ENCODE data around the gene PCDHGA7.
"Not testable (repeated sequence)": the region's sequence is repeated elsewhere in the genome, so short reads cannot be mapped to it uniquely, and the experiment has no call there.

PCDHGA7 gene

DNA sequence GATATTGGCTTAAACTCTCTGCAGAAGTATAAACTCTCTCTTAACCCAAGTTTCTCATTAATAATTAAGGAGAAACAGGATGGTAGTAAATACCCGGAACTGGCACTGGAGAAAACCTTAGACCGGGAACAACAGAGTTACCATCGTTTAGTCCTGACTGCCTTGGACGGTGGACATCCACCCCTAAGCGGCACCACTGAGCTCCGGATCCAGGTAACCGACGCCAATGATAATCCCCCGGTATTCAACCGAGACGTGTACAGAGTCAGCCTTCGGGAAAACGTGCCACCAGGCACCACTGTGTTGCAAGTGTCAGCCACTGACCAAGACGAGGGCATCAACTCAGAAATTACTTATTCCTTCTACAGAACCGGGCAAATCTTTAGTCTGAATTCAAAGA, 16.1 kb downstream of the PCDHGA7 start:
- no peak for DNase-seq

DNA sequence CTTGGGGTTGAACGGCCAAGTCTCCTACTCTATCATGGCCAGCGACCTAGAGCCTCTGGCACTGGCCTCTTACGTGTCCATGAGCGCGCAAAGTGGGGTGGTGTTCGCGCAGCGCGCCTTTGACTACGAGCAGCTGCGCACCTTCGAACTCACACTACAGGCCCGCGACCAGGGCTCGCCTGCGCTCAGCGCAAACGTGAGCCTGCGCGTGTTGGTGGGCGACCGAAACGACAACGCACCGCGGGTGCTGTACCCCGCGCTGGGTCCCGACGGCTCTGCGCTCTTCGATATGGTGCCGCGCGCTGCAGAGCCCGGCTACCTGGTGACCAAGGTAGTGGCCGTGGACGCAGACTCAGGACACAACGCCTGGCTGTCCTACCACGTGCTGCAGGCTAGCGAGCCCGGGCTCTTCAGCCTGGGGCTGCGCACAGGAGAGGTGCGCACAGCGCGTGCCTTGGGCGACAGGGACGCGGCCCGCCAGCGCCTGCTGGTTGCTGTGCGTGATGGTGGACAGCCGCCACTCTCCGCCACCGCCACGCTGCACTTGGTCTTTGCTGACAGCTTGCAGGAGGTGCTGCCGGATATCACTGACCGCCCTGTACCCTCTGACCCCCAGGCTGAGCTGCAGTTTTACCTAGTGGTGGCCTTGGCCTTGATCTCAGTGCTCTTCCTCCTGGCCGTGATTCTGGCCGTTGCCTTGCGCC, 17.2 kb downstream of the PCDHGA7 start:
- DNase-seq: no peak

GRCh38 chr5:141402553-141403243, 20.2 kb downstream of the PCDHGA7 start, which contains the start of gene PCDHGA9:
Gene PCDHGA9 (plus strand): TSS chr5:141402778. CDS start chr5:141402953, 175 bp downstream.
- DNase-seq: no peak

DNA sequence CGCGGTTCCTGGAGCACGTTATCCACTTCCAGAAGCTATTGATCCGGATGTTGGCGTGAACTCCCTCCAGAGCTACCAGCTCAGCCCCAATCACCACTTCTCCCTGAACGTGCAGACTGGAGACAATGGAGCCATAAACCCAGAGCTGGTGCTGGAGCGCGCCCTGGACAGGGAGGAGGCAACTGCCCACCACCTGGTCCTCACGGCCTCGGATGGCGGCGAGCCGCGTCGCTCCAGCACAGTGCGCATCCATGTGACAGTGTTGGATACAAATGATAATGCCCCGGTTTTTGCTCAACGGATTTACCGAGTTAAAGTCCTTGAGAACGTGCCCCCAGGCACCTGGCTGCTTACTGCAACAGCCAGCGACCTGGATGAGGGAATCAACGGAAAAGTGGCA, 20.8 kb downstream of the PCDHGA7 start:
- DNase-seq: no peak

DNA sequence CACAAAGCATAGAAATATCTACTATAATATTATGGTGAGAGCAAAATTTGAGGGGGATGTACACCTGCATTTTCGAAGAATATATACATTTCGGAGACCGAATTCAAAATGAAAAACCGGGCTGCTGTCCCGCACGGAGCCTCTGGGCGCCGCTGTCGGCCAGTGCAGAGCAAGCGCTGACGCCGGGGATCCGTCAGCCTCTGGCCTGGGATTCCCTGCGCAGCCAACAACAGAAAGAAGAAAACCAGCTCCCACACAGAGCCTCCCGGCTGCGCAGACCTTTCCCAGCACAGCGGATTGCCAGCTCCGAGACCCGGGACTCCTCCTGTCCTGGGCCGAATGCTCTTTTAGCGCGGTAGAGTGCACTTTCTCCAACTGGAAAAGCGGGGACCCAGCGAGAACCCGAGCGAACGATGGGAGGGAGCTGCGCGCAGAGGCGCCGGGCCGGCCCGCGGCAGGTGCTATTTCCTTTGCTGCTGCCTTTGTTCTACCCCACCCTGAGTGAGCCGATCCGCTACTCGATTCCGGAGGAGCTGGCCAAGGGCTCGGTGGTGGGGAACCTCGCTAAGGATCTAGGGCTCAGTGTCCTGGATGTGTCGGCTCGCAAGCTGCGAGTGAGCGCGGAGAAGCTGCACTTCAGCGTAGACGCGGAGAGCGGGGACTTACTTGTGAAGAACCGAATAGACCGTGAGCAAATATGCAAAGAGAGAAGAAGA, 25.4 kb downstream of the PCDHGA7 start, which contains the start of gene PCDHGB6:
TSS of gene PCDHGB6 (plus strand) at position 232 of the 716 bp plus-strand sequence. CDS start at position 414, 182 bp downstream.
- DNase-seq: not testable (repeated sequence)

DNA sequence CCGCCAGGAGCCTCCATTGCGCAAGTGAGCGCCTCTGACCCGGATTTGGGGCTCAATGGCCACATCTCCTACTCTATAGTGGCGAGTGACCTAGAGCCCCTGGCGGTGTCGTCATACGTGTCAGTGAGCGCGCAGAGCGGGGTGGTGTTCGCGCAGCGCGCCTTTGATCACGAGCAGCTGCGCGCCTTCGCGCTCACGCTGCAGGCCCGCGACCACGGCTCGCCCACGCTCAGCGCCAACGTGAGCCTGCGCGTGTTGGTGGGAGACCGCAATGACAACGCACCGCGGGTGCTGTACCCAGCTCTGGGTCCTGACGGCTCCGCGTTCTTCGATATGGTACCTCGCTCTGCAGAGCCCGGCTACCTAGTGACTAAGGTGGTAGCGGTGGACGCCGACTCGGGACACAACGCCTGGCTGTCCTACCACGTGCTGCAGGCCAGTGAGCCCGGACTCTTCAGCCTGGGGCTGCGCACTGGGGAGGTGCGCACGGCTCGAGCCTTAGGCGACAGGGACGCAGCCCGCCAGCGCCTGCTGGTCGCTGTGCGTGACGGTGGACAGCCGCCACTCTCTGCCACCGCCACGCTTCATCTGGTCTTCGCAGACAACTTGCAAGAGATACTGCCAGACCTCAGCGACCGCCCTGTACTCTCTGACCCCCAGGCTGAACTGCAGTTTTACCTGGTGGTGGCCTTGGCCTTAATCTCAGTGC, 27.2 kb downstream of the PCDHGA7 start:
- no peak for DNase-seq

DNA sequence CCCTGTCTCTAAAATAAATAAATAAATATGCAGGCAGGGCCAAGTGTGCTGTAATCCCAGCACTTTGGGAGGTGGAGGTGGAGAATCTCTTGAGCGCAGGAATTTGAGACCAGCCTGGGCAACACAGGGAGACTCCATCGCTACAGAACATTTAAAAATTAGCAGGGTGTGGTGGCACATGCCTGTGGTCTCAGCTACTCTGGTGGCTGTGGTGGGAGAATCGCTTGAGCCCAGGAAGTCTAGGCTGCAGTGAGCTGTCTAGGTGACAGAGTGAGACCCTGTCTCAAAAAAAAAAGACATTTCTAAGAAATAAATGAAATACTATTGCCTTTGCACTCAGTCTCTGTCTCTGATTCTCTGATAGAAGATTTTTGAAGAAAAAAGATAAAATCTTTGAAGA, 29.0 kb downstream of the PCDHGA7 start:
- DNase-seq: no peak

DNA sequence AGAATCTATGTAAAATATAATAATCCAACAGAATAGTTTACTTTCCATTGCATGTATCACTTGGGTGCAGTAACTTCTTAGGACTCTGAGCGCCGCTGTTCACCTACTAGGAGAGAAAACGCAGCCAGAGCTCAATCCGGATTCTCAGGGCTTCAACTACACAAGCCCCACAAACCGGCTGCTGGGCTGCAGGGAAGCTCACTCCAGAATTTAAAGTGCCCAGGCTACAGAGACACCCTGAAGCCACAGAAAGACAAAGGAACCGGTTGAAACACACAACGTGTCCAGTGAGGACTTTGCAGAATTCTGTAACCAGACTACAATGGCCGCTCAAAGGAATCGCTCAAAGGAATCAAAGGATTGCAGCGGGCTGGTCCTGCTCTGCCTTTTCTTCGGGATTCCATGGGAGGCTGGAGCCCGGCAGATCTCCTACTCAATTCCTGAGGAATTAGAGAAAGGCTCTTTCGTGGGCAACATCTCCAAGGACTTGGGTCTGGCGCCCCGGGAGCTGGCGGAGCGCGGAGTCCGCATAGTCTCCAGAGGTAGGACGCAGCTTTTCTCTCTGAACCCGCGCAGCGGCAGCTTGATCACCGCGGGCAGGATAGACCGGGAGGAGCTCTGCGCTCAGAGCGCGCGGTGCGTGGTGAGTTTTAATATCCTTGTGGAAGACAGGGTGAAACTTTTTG, 30.5 kb downstream of the PCDHGA7 start, which contains the start of gene PCDHGA10:
TSS of gene PCDHGA10 (plus strand) at position 134 of the 686 bp plus-strand sequence. CDS start at position 323, 189 bp downstream.
- peak; percentile 33 for DNase-seq

- DNase-seq: no peak
Measured at GRCh38 chr5:141413540-141414069, 31.1 kb downstream of the PCDHGA7 start.

- not testable (repeated sequence) for DNase-seq
Measured at GRCh38 chr5:141414548-141415274, 32.2 kb downstream of the PCDHGA7 start.

- DNase-seq: not testable (repeated sequence)
Measured at GRCh38 chr5:141415275-141415618, 32.7 kb downstream of the PCDHGA7 start.

DNA sequence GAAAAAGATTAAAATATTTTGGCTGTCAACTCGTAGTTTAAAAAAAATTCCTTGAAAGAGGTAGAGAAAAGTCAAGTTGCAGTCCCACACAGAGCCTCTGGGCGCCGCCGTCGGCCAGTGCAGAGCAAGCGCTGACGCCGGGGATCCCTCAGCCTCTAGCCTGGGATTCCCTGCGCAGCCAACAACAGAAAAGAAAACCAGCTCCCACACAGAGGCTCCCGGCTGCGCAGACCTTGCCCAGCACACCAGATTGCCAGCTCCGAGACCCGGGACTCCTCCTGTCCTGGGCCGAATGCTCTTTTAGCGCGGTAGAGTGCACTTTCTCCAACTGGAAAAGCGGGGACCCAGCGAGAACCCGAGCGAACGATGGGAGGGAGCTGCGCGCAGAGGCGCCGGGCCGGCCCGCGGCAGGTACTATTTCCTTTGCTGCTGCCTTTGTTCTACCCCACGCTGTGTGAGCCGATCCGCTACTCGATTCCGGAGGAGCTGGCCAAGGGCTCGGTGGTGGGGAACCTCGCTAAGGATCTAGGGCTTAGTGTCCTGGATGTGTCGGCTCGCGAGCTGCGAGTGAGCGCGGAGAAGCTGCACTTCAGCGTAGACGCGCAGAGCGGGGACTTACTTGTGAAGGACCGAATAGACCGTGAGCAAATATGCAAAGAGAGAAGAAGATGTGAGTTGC, 35.1 kb downstream of the PCDHGA7 start, which contains the start of gene PCDHGB7:
TSS of gene PCDHGB7 (plus strand) at position 184 of the 679 bp plus-strand sequence. CDS start at position 367, 183 bp downstream.
- not testable (repeated sequence) for DNase-seq

- no peak for DNase-seq
Measured at GRCh38 chr5:141419074-141419880, 36.7 kb downstream of the PCDHGA7 start.

DNA sequence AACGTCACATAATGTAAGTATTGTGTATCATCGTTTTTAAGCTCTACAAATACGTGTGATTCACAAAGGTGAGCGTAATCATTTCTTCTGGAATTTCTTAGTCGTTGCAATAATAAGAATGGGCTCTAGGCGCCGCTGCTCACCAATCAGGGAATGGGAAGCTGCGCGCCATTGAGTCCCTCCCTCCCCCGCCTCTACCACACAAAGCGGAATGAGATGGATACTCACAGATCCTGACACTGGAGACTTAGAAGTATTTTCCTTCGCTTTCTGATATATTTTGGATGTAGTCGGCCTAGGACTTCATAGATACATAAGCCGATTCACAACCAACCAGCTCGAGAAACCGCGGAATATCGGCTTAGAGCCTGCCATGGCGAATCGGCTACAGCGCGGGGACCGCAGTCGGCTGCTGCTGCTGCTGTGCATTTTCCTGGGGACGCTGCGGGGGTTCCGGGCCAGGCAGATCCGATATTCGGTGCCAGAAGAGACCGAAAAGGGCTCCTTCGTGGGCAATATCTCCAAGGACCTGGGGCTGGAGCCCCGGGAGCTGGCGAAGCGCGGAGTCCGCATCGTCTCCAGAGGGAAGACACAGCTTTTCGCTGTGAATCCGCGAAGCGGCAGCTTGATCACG, 38.4 kb downstream of the PCDHGA7 start, which contains the start of gene PCDHGA11:
TSS of gene PCDHGA11 (plus strand) at position 197 of the 634 bp plus-strand sequence. CDS start at position 374, 177 bp downstream.
- DNase-seq: no peak

GRCh38 chr5:141421489-141421855, 38.9 kb downstream of the PCDHGA7 start:
- DNase-seq: no peak

GRCh38 chr5:141422742-141423291, 40.3 kb downstream of the PCDHGA7 start:
- DNase-seq: no peak

GRCh38 chr5:141427783-141428426, 45.4 kb downstream of the PCDHGA7 start:
- DNase-seq: no peak
